HG03432 (cell line): ENCODE measurements around the gene ZNF526.

ENCODE experiments used
- ATAC-seq: cut with Tn5 transposase; IDR thresholded peaks from one replicate; pipeline ENCODE4 v1.9.1; 2021; ENCODE audit warnings: mild to moderate bottlenecking, moderate library complexity; ENCODE audit not compliant: unreplicated experiment

Gene ZNF526

GRCh38 chr19:42220751-42221097 lies 612 bp downstream of the ZNF526 start:
- ATAC-seq, result no peak

DNA sequence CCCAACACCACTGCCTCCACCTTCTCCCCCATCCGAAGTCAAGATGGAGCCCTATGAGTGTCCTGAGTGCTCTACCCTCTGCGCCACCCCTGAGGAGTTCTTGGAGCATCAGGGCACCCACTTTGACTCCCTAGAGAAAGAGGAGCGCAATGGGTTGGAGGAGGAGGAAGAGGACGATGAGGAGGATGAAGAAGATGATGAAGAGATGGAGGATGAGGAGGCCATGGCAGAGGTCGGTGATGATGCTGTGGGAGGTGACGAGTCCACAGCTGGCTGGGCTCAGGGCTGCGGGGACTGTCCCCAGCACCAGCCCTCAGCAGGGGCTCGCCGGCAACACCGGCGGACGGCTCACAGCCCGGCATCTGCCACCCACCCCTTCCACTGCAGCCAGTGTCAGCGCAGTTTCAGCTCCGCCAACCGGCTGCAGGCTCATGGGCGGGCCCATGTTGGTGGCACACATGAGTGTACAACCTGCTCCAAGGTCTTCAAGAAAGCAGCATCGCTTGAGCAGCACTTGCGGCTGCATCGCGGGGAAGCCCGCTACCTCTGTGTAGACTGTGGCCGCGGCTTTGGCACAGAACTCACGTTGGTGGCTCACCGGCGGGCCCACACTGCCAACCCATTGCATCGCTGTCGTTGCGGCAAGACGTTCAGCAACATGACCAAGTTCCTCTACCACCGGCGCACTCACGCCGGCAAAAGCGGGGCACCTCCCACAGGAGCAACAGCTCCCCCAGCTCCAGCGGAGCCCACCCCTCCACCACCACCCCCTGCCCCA lies 5.0 kb downstream of the ZNF526 start:
- ATAC-seq, result no peak

DNA sequence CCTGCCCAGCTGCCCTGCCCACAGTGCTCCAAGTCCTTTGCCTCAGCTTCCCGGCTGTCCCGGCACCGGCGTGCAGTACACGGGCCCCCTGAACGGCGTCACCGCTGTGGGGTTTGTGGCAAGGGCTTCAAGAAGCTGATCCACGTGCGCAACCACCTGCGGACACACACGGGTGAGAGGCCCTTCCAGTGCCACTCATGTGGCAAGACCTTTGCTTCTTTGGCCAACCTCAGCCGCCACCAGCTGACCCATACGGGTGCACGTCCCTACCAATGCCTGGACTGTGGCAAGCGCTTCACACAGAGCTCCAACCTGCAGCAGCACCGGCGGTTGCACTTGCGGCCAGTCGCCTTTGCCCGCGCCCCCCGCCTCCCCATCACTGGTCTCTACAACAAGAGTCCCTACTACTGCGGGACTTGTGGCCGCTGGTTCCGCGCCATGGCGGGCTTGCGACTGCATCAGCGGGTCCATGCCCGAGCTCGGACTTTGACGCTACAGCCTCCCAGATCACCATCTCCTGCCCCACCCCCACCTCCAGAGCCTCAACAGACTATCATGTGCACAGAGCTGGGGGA lies 5.7 kb downstream of the ZNF526 start:
- no peak for ATAC-seq

DNA sequence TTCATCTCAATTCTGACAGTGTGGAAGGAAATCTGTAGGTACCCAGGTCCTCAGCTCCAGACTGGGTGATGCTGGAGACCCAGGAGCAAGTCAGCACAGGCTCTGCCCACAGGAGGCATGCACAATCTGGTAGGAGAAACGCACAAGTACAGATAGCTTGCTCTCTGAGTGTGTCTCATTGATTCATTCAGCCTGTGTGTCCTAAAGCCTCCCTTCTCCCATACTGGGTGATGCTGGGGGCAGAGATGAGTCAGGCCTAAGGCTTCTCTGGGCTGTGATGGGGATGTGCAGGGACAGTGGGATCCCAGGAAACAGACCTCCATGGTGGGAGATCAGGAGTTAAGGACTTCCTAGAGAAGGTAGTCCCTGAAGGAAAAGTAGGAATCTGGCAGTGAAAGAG lies 6.8 kb downstream of the ZNF526 start:
- no peak for ATAC-seq

DNA sequence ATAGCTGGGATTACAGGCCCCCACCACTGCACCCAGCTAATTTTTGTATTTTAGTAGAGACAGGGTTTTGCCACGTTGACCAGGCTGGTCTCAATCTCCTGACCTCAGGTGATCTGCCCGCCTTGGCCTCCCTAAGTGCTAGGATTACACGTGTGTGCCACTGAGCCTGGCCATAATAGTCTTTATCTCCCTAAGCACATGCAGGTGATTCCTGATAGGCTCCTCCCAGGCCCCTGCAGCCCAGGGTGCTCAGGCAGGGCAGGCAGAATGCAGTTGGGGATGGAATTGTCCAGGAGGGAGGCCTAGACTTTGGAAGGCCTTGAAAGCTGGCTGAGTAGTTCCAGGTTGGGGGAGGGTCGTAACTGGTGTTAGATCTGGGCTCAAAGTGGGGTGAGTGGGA lies 8.5 kb downstream of the ZNF526 start:
- no peak for ATAC-seq

DNA sequence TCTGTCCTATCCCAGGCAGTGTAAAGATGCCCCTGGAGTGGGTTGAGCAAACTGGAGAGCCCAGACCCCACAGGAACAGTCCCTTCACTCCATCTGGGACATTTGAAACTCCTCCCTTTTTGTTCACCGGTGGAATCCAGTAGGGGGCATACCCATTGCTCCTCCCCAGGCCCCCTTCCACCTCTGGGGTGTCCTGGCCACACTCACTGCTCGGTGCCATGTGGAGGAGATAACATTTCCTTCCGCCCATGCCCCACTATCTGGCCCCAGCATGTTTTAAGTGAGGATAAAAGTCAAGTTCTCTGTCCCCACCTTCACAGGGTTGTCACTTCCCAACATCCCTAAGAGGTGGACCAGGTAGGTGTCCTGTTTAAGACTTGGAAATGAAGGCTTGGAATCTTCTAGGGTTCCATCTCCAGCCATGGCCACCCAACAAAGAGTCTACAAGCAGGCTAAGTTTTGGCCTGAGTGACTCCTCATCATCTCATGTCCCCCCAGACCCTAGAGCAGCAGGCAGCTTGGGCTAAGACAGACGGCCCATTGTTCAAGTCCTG lies 9.3 kb downstream of the ZNF526 start:
- ATAC-seq, result no peak

- ATAC-seq, result no peak
Observed at GRCh38 chr19:42229855-42230351, 9.8 kb downstream of the ZNF526 start.

DNA sequence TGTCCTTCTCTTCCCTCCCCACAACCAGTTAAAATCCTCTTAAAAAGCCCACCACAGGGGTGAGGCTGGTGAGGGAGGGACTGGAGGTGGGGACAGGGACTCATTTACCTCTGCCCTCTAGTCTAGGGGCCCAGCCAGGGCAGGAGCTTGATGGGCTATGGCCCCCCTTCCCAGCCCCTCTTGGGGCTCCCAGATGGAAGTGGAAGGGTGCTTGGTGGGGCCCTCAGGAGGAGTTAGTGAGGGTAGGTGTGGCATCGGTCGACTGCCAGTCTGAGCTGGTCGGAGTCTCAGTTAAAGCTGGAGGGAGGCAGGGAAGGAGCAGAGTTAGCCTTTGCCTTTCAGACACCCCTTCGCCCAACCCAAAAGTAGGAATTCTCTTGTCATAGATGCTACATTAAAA lies 10.5 kb downstream of the ZNF526 start:
- ATAC-seq, result no peak

- ATAC-seq, result no peak
Observed at GRCh38 chr19:42232435-42232834, 12.3 kb downstream of the ZNF526 start.

DNA sequence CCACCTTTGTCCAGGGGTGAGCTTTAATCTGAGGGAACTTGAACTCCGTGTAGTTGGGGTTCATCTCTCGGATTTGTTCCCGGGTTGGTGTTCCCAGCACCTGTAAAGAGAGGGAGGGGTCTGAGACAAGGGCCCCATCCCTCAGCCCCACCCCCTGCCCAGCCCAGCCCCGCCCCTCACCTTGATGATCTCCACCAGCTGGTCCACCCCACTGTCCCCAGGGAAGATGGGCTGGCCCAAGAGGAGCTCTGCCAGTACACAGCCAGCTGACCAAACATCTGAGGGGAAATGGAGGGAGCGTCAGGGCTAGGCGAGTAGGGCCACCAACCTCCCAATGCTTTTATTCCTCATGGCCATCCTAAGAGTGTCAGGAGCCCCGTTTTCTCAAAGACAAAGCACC lies 13.0 kb downstream of the ZNF526 start:
- ATAC-seq, result no peak

DNA sequence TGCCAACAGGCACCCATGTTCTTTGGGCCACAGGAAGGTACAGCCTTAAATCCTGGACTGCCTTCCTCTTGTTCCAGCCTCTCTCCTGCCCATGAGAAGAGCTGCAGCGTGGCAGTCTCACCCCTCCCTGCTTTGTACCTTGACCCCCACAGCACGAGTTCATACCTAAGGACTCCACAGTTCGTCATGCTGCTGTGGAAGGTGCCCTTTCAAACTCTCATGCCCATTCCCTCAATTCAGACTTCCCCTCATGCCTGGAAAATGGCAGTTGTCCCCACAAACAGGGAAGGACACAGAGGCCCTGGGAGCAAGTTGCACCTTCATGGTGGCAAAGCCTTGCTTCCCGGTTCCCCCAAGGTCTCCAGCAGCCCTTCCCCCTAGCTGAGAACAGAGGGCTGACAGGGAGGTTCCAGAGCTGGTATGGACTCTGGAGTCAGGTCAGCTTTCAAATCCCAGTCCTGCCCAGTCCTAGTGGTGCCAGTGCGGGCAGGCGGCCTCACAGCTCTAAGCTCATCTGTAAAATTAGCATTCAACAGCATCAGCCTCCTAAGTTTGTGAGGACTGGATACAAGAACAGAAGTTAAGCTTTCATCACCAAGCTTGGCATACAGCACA lies 13.7 kb downstream of the ZNF526 start:
- ATAC-seq, result no peak

DNA sequence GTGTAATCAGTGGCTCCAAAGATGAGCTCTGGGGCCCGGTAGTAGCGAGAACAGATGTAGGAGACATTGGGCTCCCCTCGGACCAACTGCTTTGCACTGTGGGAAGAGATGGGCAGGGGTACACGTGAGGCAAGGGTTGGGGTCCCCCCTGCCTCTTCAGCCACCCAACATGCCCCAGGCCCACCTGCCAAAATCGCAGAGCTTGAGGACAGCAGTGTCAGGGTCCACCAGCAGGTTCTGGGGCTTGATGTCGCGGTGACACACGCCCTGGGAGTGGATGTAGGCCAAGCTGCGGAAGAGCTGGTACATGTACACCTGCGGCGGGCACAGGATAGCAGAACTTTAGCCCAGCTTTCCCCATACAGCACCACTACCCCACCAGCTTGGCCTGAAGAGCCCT lies 14.3 kb downstream of the ZNF526 start:
- ATAC-seq, result no peak

GRCh38 chr19:42235181-42235580 lies 15.1 kb downstream of the ZNF526 start:
- no peak for ATAC-seq

DNA sequence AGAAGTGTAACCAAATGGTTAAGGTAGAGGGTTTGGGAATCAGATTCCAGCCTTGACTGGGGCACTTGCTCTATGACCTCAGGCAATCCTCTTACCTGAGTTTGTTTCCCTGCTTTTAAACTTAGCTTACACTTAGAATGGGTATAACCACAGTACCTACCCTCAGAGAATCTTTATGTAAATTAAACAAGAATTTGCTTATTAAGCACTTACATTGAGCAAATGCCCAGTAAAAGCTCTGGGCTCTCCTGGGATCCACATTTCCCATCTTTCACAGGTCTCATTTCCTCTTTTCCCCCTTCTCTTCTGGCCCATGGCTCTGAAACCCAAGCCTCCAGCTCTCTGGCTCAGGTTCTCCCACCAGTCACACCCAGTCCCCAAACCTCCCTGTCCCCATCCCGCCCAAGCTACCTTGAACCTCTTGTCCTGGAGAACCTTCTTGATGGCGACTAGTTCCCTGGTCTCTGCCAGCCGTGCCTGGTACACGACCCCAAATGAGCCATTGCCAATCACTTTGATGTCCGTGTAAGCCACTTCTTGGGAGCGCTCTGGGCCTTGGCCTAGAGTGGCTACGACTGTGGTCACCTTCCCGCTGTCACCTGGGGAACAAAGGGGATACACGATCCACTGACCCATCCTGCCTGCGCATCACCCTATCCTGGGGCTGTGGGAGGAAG lies 19.6 kb downstream of the ZNF526 start:
- ATAC-seq, result no peak

DNA sequence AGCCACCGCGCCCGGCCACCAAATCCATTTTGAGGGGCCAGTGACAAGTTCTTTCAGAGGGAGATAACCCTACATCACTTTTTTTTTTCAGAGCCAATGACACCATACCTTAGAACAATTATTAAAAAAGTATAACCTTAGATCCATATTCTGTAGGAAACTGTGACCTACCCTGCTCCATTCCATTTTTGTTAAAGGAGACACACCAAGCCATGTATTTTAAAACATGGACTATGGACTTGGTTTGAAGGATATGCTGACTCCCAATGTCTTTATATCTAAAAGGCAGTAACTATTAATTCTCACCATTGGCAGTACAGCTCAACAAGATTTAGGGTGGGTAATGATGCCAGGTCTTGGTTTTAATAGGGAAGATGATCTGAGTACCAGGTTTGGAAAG lies 21.2 kb downstream of the ZNF526 start:
- ATAC-seq, result no peak

DNA sequence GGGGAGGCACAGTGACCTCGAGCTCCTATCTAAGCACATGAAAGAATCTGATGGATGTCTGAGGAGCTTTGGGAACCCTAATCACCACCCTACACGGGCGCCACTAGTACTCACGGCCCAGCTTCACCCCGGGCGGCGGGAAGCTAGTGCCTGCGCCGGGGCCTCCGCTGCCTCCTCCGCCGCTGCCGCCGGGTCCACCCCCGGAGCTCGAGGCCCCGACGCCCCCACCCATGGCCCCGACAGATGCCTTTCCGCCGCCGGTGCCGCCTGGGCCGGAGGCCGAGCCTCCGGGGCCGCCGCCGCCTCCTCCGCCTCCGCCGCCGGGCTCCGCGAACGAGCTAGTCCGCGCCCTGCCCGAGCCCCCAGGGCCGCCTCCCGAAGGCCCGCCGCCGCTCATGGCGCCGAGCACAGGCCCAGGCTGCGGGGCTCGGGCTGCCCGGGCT lies 22.0 kb downstream of the ZNF526 start:
- peak; percentile 0 for ATAC-seq

- peak; percentile 61 for ATAC-seq
Observed at GRCh38 chr19:42242512-42243409, 22.6 kb downstream of the ZNF526 start, which contains the start of gene GSK3A. TSS of gene GSK3A (minus strand) at chr19:42242602. CDS start at chr19:42242465, 137 bp downstream.

- ATAC-seq, result peak; percentile 38
Observed at GRCh38 chr19:42244347-42245220, 24.5 kb downstream of the ZNF526 start.

DNA sequence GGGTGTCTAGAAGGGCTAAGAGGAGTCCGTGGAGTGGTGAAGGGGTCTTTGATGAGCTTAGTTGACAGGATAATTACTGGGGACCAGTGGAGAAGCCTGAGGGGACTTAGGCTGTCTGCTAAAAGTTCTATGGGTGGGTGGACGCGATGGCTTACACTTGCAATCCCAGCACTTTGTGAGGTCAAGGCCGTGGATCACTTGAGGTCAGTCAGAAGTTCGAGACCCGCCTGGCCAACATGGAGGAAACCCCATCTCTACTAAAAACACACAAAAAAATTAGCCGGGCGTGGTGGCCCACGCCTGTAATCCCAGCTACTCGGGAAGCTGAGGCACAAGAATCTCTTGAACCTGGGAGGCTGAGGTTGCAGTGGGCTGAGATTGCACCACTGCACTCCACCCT lies 25.1 kb downstream of the ZNF526 start:
- no peak for ATAC-seq
